Measurements from ENCODE around the gene CASP8. TPM values are rescaled to one million over a fixed set of nuclear protein-coding genes. Genes with fewer than 3 reads are reported as not detected.

CASP8 gene
- total RNA-seq, 1 experiment from 2014 or later, result 67.1 TPM

DNA sequence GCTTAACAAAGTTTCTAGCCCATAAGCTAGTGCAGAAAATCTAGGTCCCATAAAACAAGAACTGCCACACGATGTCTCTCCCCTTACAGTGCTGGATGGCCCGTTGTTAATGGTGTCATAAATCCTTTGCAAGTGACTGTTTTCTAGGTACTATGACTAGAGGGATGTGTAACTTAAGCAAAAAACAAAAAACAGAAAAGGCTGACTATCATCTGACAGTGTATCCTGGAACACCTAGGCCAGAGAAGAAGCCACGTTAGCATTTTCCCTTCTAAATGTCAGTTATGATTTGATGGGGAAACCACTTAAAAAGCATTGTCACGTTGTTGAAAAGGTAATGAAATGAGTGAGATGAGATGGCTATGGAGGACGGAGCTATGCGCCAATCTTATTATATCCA lies 2.4 kb downstream of the CASP8 start:
- Mint-ChIP-seq H3K4me1 (ENCODE audit: low read depth, unreplicated experiment) (peaks cover 49% of the 10 kb centered on the region), H3K27me3 (ENCODE audit: unreplicated experiment) (no peaks in the 10 kb centered on the region), H3K4me3 (ENCODE audit: low read depth, unreplicated experiment) (no peak overlapping the region), H3K36me3 (ENCODE audit: insufficient read depth, unreplicated experiment) (peaks cover 37% of the 10 kb centered on the region), H3K9me3 (ENCODE audit: low read depth, unreplicated experiment) (no peaks in the 10 kb centered on the region), H3K27ac (ENCODE audit: unreplicated experiment) (no peak overlapping the region)
- TF ChIP-seq CTCF (IDR thresholded peaks at IDR 0.05; ENCODE audit: unreplicated experiment), result no peak
- no TSS peak for BruUV-seq (replicated peaks)
- intact Hi-C loops (cut with micrococcal nuclease; ENCODE audit: unreplicated experiment), result no loop called here
- no peak for DNase-seq
- CTCF ChIA-PET, result interaction anchor here (0.8 kb wide), 1 partner anchor 30 kb away, joined by 3 read pairs; no protein-coding TSS in a partner anchor

DNA sequence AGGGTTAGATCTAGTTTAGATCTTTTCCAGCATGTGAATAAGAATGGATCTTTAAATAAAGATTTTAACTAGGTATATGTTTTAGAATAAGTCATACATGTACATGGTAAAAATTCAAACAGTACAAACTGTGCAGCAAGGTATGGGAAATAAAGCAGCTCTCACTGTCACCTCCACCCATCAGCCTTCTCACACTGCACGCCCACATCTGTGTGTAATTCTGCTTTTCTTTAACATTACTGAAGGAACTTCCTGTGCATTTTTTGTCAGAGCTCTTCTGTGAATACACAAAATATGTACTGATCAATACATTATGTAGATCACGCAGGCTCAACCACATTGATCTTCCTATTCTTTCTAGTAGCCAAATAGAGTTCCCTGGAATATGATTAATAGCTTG lies 3.4 kb downstream of the CASP8 start:
- CTCF ChIA-PET, result no interaction called here
- Mint-ChIP-seq H3K4me3 (ENCODE audit: low read depth, unreplicated experiment) (no peak overlapping the region), H3K9me3 (ENCODE audit: low read depth, unreplicated experiment) (no peaks in the 10 kb centered on the region), H3K36me3 (ENCODE audit: insufficient read depth, unreplicated experiment) (peaks cover 26% of the 10 kb centered on the region), H3K27me3 (ENCODE audit: unreplicated experiment) (no peaks in the 10 kb centered on the region), H3K27ac (ENCODE audit: unreplicated experiment) (no peak overlapping the region), H3K4me1 (ENCODE audit: low read depth, unreplicated experiment) (peaks cover 38% of the 10 kb centered on the region)
- DNase-seq, result no peak
- BruUV-seq (replicated peaks), result no TSS peak
- no peak for TF ChIP-seq CTCF (IDR thresholded peaks at IDR 0.05; ENCODE audit: unreplicated experiment)
- intact Hi-C loops (cut with micrococcal nuclease; ENCODE audit: unreplicated experiment), result no loop called here

GRCh38 chr2:201264472-201265173 lies 4.3 kb downstream of the CASP8 start:
- no peak for DNase-seq
- Mint-ChIP-seq H3K36me3 (ENCODE audit: insufficient read depth, unreplicated experiment) (peaks cover 20% of the 10 kb centered on the region), H3K27me3 (ENCODE audit: unreplicated experiment) (no peaks in the 10 kb centered on the region), H3K27ac (ENCODE audit: unreplicated experiment) (no peak overlapping the region), H3K4me1 (ENCODE audit: low read depth, unreplicated experiment) (peaks cover 30% of the 10 kb centered on the region), H3K4me3 (ENCODE audit: low read depth, unreplicated experiment) (no peak overlapping the region), H3K9me3 (ENCODE audit: low read depth, unreplicated experiment) (no peaks in the 10 kb centered on the region)
- no peak for TF ChIP-seq CTCF (IDR thresholded peaks at IDR 0.05; ENCODE audit: unreplicated experiment)
- CTCF ChIA-PET, result no interaction called here
- intact Hi-C loops (cut with micrococcal nuclease; ENCODE audit: unreplicated experiment), result no loop called here
- no TSS peak for BruUV-seq (replicated peaks)

GRCh38 chr2:201266629-201267028 lies 6.3 kb downstream of the CASP8 start:
- Mint-ChIP-seq H3K27ac (ENCODE audit: unreplicated experiment) (no peak overlapping the region), H3K27me3 (ENCODE audit: unreplicated experiment) (no peaks in the 10 kb centered on the region), H3K4me3 (ENCODE audit: low read depth, unreplicated experiment) (no peak overlapping the region), H3K9me3 (ENCODE audit: low read depth, unreplicated experiment) (no peaks in the 10 kb centered on the region), H3K4me1 (ENCODE audit: low read depth, unreplicated experiment) (peaks cover 11% of the 10 kb centered on the region), H3K36me3 (ENCODE audit: insufficient read depth, unreplicated experiment) (peaks cover 20% of the 10 kb centered on the region)
- BruUV-seq (replicated peaks), result no TSS peak
- intact Hi-C loops (cut with micrococcal nuclease; ENCODE audit: unreplicated experiment), result no loop called here
- CTCF ChIA-PET, result no interaction called here
- TF ChIP-seq CTCF (IDR thresholded peaks at IDR 0.05; ENCODE audit: unreplicated experiment), result no peak
- no peak for DNase-seq

Measured in Calu3 (cell line).